Naive thymus-derived CD4-positive, alpha-beta T cell (primary cell): ENCODE data around the gene RP2. TPM values are rescaled to one million over a fixed set of nuclear protein-coding genes. Genes with fewer than 3 reads are reported as not detected.

Experiments used
- ATAC-seq: fragments of 150-1000 bp; cut with Tn5 transposase; 2 replicates; pipeline ENCODE4 v1.10.0; 2021; ENCODE audit warnings: mild to moderate bottlenecking, moderate library complexity
- CTCF ChIA-PET: fragments of 350-600 bp; sonication (Branson Sonifier 250); formaldehyde crosslinking; loops from one replicate; lab custom pipeline; 2021; ENCODE audit warnings: antibody characterized with exemption; lab: Charles Lee
- POLR2A ChIA-PET: fragments of 350-600 bp; sonication (Branson Sonifier 250); formaldehyde crosslinking; loops from one replicate; lab custom pipeline; 2021; ENCODE audit warnings: antibody characterized with exemption, inconsistent platforms; lab: Charles Lee
- DNase-seq, 9 donors: peaks; one replicate each; pipeline versions ENCODE4 v3.0.0 to v3.0.0-alpha.2; 2020 to 2022; ENCODE audit warnings: mixed read lengths in 1 of 9
- H3K27ac ChIP-seq: one replicate; pipeline ENCODE4 v1.7.0; 2013; ENCODE audit warnings: mild to moderate bottlenecking, low read depth, low read length, moderate library complexity
- H3K27me3 ChIP-seq, 2 donors: one replicate each; pipeline ENCODE4 v1.7.0; 2013; ENCODE audit warnings: low read length in 2 of 2, mild to moderate bottlenecking in 2 of 2, moderate library complexity in 2 of 2; ENCODE audit not compliant: control insufficient read depth in 2 of 2, insufficient read depth in 2 of 2
- H3K36me3 ChIP-seq, 3 experiments: 1 replicate in 2 of 3; 2 replicates in 1 of 3; pipeline ENCODE4 v1.7.0; 2013; ENCODE audit warnings: low read length in 3 of 3, mild to moderate bottlenecking in 3 of 3, moderate library complexity in 1 of 3; ENCODE audit not compliant: insufficient read depth in 3 of 3, control insufficient read depth in 2 of 3
- H3K4me1 ChIP-seq, 2 donors: one replicate each; pipeline ENCODE4 v1.7.0; 2013; ENCODE audit warnings: low read length in 2 of 2, mild to moderate bottlenecking in 2 of 2, moderate library complexity in 1 of 2; ENCODE audit not compliant: control insufficient read depth in 2 of 2, insufficient read depth in 2 of 2
- H3K4me3 ChIP-seq: 2 replicates; pipeline ENCODE4 v1.7.0; 2013; ENCODE audit warnings: mild to moderate bottlenecking, low read length
- H3K9me3 ChIP-seq, 3 experiments: 1 replicate in 2 of 3; 2 replicates in 1 of 3; pipeline ENCODE4 v1.7.0; 2013; ENCODE audit warnings: low read length in 3 of 3; ENCODE audit not compliant: control insufficient read depth in 2 of 3
- H3K27ac Mint-ChIP-seq, 9 donors: one replicate each; pipeline ENCODE4 v1.8.0; 2020 to 2022; ENCODE audit warnings: mixed read lengths in 9 of 9, mild to moderate bottlenecking in 8 of 9, moderate library complexity in 5 of 9, inconsistent platforms in 2 of 9
- H3K27me3 Mint-ChIP-seq, 5 donors: one replicate each; pipeline ENCODE4 v1.8.0; 2021 to 2022; ENCODE audit warnings: mixed read lengths in 5 of 5, mild to moderate bottlenecking in 1 of 5
- H3K36me3 Mint-ChIP-seq, 5 donors: one replicate each; pipeline ENCODE4 v1.8.0; 2020 to 2022; ENCODE audit warnings: mixed read lengths in 5 of 5, mild to moderate bottlenecking in 3 of 5, inconsistent platforms in 1 of 5
- H3K4me1 Mint-ChIP-seq, 7 donors: one replicate each; pipeline ENCODE4 v1.8.0; 2020 to 2022; ENCODE audit warnings: mixed read lengths in 7 of 7, mild to moderate bottlenecking in 3 of 7, inconsistent platforms in 1 of 7
- H3K4me3 Mint-ChIP-seq, 10 donors: one replicate each; pipeline ENCODE4 v1.8.0; 2020 to 2022; ENCODE audit warnings: mild to moderate bottlenecking in 10 of 10, mixed read lengths in 10 of 10, moderate library complexity in 6 of 10, inconsistent platforms in 2 of 10
- H3K9me3 Mint-ChIP-seq, 11 donors: one replicate each; pipeline ENCODE4 v1.8.0; 2020 to 2022; ENCODE audit warnings: mixed read lengths in 11 of 11, mild to moderate bottlenecking in 4 of 11, inconsistent platforms in 1 of 11, moderate library complexity in 1 of 11
- intact Hi-C, 2 donors: fragments of 100-400 bp; cut with micrococcal nuclease; formaldehyde crosslinking; loops; one replicate each; pipeline ENCODE4 v1.15.1; 2023
- polyA plus RNA-seq, 2 donors: library from polyadenylated mRNA; unstranded; fragments of 300-500 nt; fragmentation: Illumina TruSeq; gene quantifications; one replicate each; pipeline ENCODE4 v1.2.3, GENCODE V29; 2021
- total RNA-seq, 6 experiments: library from RNA in 5 of 6; stranded (reverse) in 5 of 6; gene quantifications; 1 replicate in 5 of 6; 2 replicates in 1 of 6; pipeline ENCODE4 v1.2.3 and lab custom pipeline; 2021 to 2026

RP2 gene
- total RNA-seq (10 to 100 TPM in 1 of 5 experiments, 1 to 10 TPM in 4; 4.9 to 14.5 (median 6.3) TPM), polyA plus RNA-seq (1 to 10 TPM; 3.2 to 5.9 TPM), total RNA-seq (lab: John Stamatoyannopoulos, UW) (10.6 reads per million, percentile 37 among the genes with 10 or more reads in this experiment)

GRCh38 chrX:46836701-46837557 is at the start of gene RP2:
RP2 (plus strand) TSS chrX:46837043; CDS start chrX:46837101, 58 bp downstream.
- Histone ChIP-seq H3K9me3 (no peaks in the 10 kb centered on the region), H3K4me3 (peak within 1 kb of the TSS; percentile 91), H3K4me1 (no peaks in the 10 kb centered on the region), H3K36me3 (peaks cover 0 to 6% (median 0%) of the 10 kb centered on the region in 3 experiments), H3K27me3 (no peaks in the 10 kb centered on the region), H3K27ac (peak within 1 kb of the TSS; percentile 83)
- ATAC-seq: peak; percentile 98
- ChIA-PET CTCF (no interaction called here), POLR2A (interaction anchor here (1.5 kb wide), 1 partner anchor 14 kb away, joined by 4 read pairs; no protein-coding TSS in a partner anchor)
- Mint-ChIP-seq H3K4me3 (peak within 1 kb of the TSS; percentile 93 to 99 (median 97)), H3K9me3 (peaks cover 0 to 1% (median 0%) of the 10 kb centered on the region in 11 donors), H3K36me3 (no peaks in the 10 kb centered on the region), H3K4me1 (peaks cover 0 to 29% (median 12%) of the 10 kb centered on the region in 7 donors), H3K27ac (peak within 1 kb of the TSS; percentile 80 to 98 (median 93)), H3K27me3 (peaks cover 0 to 3% (median 0%) of the 10 kb centered on the region in 5 donors)
- intact Hi-C loops: loop anchor here (1.0 to 10.0 kb wide), 9 partner anchors 76 to 1638 kb away; partner anchors contain the start of genes NDUFB11 (in 2 of the 2), RBM10 (in 2 of the 2), SLC9A7 (in 2 of the 2) and CHST7 (in 1 of the 2)
- peak; percentile 65 to 84 (median 81) for DNase-seq

- no peaks in the 10 kb centered on the region for H3K27me3 Mint-ChIP-seq
- no peaks in the 10 kb centered on the region for H3K9me3 Mint-ChIP-seq
- H3K4me3 Mint-ChIP-seq: no peak overlapping the region
- ChIA-PET POLR2A (no interaction called here), CTCF (no interaction called here)
- intact Hi-C loops: no loop called here
- no peak overlapping the region for H3K27ac Mint-ChIP-seq
- no peak for ATAC-seq
- H3K4me3 ChIP-seq: no peak overlapping the region
- H3K9me3 ChIP-seq: no peaks in the 10 kb centered on the region
- no peaks in the 10 kb centered on the region for H3K27me3 ChIP-seq
- H3K36me3 ChIP-seq: no peaks in the 10 kb centered on the region
- no peak overlapping the region for H3K27ac ChIP-seq
- no peak for DNase-seq
- no peaks in the 10 kb centered on the region for H3K36me3 Mint-ChIP-seq
- peaks cover 0 to 19% (median 6%) of the 10 kb centered on the region in 7 donors for H3K4me1 Mint-ChIP-seq
- H3K4me1 ChIP-seq: no peaks in the 10 kb centered on the region
These were observed 47.9 kb upstream of the RP2 start for GRCh38 chrX:46788902-46789301.

- Mint-ChIP-seq H3K27ac (peak overlapping the region in 1 of 9 donors; percentile 66), H3K36me3 (no peaks in the 10 kb centered on the region), H3K9me3 (no peaks in the 10 kb centered on the region), H3K27me3 (no peaks in the 10 kb centered on the region), H3K4me3 (peak overlapping the region in 2 of 10 donors; percentile 3 to 18), H3K4me1 (peaks cover 0 to 19% (median 6%) of the 10 kb centered on the region in 7 donors)
- H3K9me3 ChIP-seq: no peaks in the 10 kb centered on the region
- CTCF ChIA-PET: interaction anchor here (1.0 kb wide), 1 partner anchor 33 kb away, joined by 3 read pairs; the partner anchor contains the start of gene SLC9A7
- H3K4me1 ChIP-seq: no peaks in the 10 kb centered on the region
- H3K27me3 ChIP-seq: no peaks in the 10 kb centered on the region
- intact Hi-C loops: loop anchor here in 1 of 2 donors (5.0 to 10.0 kb wide), 2 partner anchors 147 to 245 kb away; partner anchors contain the start of gene ZNF674
- peak; percentile 66 for ATAC-seq
- POLR2A ChIA-PET: no interaction called here
- no peak for DNase-seq
- no peak overlapping the region for H3K27ac ChIP-seq
- H3K4me3 ChIP-seq: no peak overlapping the region
- no peaks in the 10 kb centered on the region for H3K36me3 ChIP-seq
These were observed 44.7 kb upstream of the RP2 start for GRCh38 chrX:46791927-46792809.

GRCh38 chrX:46792810-46793188 is 44.0 kb upstream of the RP2 start:
- Histone ChIP-seq H3K9me3 (no peaks in the 10 kb centered on the region), H3K27me3 (no peaks in the 10 kb centered on the region), H3K4me3 (no peak overlapping the region), H3K27ac (no peak overlapping the region), H3K4me1 (no peaks in the 10 kb centered on the region), H3K36me3 (no peaks in the 10 kb centered on the region)
- ChIA-PET CTCF (interaction anchor here (1.0 kb wide), 1 partner anchor 34 kb away, joined by 3 read pairs; the partner anchor contains the start of gene SLC9A7), POLR2A (no interaction called here)
- H3K4me1 Mint-ChIP-seq: peaks cover 0 to 19% (median 6%) of the 10 kb centered on the region in 7 donors
- no peaks in the 10 kb centered on the region for H3K27me3 Mint-ChIP-seq
- DNase-seq: no peak
- H3K9me3 Mint-ChIP-seq: no peaks in the 10 kb centered on the region
- H3K27ac Mint-ChIP-seq: peak overlapping the region in 3 of 9 donors; percentile 20 to 66 (median 39)
- H3K36me3 Mint-ChIP-seq: no peaks in the 10 kb centered on the region
- peak overlapping the region in 3 of 10 donors; percentile 3 to 18 (median 6) for H3K4me3 Mint-ChIP-seq
- no peak for ATAC-seq
- intact Hi-C loops: loop anchor here in 1 of 2 donors (5.0 to 10.0 kb wide), 2 partner anchors 148 to 245 kb away; partner anchors contain the start of gene ZNF674

GRCh38 chrX:46793386-46794143 is 43.3 kb upstream of the RP2 start:
- ATAC-seq: no peak
- CTCF ChIA-PET: no interaction called here
- peak overlapping the region in 1 of 9 donors; percentile 20 for H3K27ac Mint-ChIP-seq

More at GRCh38 chrX:46793386-46794143, 43.3 kb upstream of the RP2 start:
- H3K36me3 Mint-ChIP-seq: no peaks in the 10 kb centered on the region
- H3K4me1 ChIP-seq: no peaks in the 10 kb centered on the region
- POLR2A ChIA-PET: no interaction called here
- peaks cover 0 to 19% (median 6%) of the 10 kb centered on the region in 7 donors for H3K4me1 Mint-ChIP-seq
- no peak overlapping the region for H3K4me3 Mint-ChIP-seq
- DNase-seq: no peak
- H3K36me3 ChIP-seq: no peaks in the 10 kb centered on the region
- H3K4me3 ChIP-seq: no peak overlapping the region
- intact Hi-C loops: loop anchor here in 1 of 2 donors (5.0 to 10.0 kb wide), 2 partner anchors 149 to 246 kb away; partner anchors contain the start of gene ZNF674
- H3K9me3 Mint-ChIP-seq: no peaks in the 10 kb centered on the region
- H3K27ac ChIP-seq: no peak overlapping the region
- no peaks in the 10 kb centered on the region for H3K27me3 Mint-ChIP-seq
- no peaks in the 10 kb centered on the region for H3K9me3 ChIP-seq
- no peaks in the 10 kb centered on the region for H3K27me3 ChIP-seq
